Measurements from ENCODE around the gene CETN1. TPM values are rescaled to one million over a fixed set of nuclear protein-coding genes. Genes with fewer than 3 reads are reported as not detected.

CETN1 gene
- total RNA-seq, 4 donors from 2014 or later: not detected

GRCh38 chr18:549967-550366 is 30.2 kb upstream of the CETN1 start:
- H3K4me1 ChIP-seq: no peaks in the 10 kb centered on the region
- H3K27me3 ChIP-seq: no peaks in the 10 kb centered on the region
- intact Hi-C loops (cut with DNase I; ENCODE audit: low total_unique reads): no loop called here
- H3K36me3 ChIP-seq: no peaks in the 10 kb centered on the region
- no peaks in the 10 kb centered on the region for H3K9me3 ChIP-seq
- no peak overlapping the region for H3K4me3 ChIP-seq
- no peak for TF ChIP-seq CTCF (IDR thresholded peaks at IDR 0.05)
- H3K27ac ChIP-seq: no peak overlapping the region
- DNase-seq: no peak

- Histone ChIP-seq H3K9me3 (no peaks in the 10 kb centered on the region), H3K27me3 (no peaks in the 10 kb centered on the region), H3K27ac (no peak overlapping the region), H3K4me1 (no peaks in the 10 kb centered on the region), H3K36me3 (no peaks in the 10 kb centered on the region), H3K4me3 (no peak overlapping the region)
- intact Hi-C loops (cut with DNase I; ENCODE audit: low total_unique reads): no loop called here
- TF ChIP-seq POLR2A (IDR thresholded peaks at IDR 0.05): no peak
- TF ChIP-seq CTCF (IDR thresholded peaks at IDR 0.05): no peak
- no peak for DNase-seq
Observed at GRCh38 chr18:551404-552061, 28.6 kb upstream of the CETN1 start.

GRCh38 chr18:555705-556457 is 24.3 kb upstream of the CETN1 start:
- no peak for DNase-seq
- Histone ChIP-seq H3K4me1 (no peaks in the 10 kb centered on the region), H3K27me3 (no peaks in the 10 kb centered on the region), H3K27ac (no peak overlapping the region), H3K9me3 (no peaks in the 10 kb centered on the region), H3K4me3 (no peak overlapping the region), H3K36me3 (no peaks in the 10 kb centered on the region)
- intact Hi-C loops (cut with DNase I; ENCODE audit: low total_unique reads): no loop called here
- TF ChIP-seq POLR2A (IDR thresholded peaks at IDR 0.05) (no peak), CTCF (IDR thresholded peaks at IDR 0.05) (no peak)

- no peaks in the 10 kb centered on the region for H3K4me1 ChIP-seq
- DNase-seq: no peak
- H3K36me3 ChIP-seq: no peaks in the 10 kb centered on the region
- TF ChIP-seq POLR2A (IDR thresholded peaks at IDR 0.05) (no peak), CTCF (IDR thresholded peaks at IDR 0.05) (no peak)
- H3K27me3 ChIP-seq: no peaks in the 10 kb centered on the region
- no peak overlapping the region for H3K4me3 ChIP-seq
- no peaks in the 10 kb centered on the region for H3K9me3 ChIP-seq
- intact Hi-C loops (cut with DNase I; ENCODE audit: low total_unique reads): no loop called here
- H3K27ac ChIP-seq: no peak overlapping the region
Observed at GRCh38 chr18:564708-565561, 15.2 kb upstream of the CETN1 start.

Measured in uterus (tissue), 4 donors.